ENCODE results near the gene ZNF69.
A peak's percentile ranks its signal among the peaks of the same experiment; 100 is the strongest.
"Not testable (repeated sequence)": the region's sequence is repeated elsewhere in the genome, so short reads cannot be mapped to it uniquely, and the experiment has no call there.

ZNF69 gene

GRCh38 chr19:11894851-11895250, 7.3 kb downstream of the ZNF69 start:
- DNase-seq (ENCODE audit: low read depth), result no peak

DNA sequence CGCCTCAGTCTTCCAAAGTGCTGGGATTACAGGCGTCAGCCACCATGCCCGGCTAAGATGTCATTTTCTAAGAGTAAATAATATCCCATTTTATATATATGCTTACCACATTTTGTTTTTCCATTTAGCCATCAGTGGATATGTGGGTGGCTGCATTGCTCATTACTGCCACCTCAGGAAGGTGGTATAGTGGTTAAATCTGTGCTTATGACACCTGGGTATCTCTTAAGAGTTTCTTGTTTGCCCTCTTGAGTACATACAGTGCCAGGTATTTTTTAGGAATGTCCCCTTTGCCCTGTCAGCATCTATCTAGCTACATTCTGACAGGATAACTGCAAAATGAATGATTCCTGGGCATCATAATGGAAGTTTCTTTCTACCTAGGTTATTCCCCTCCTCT, 14.6 kb downstream of the ZNF69 start:
- DNase-seq (ENCODE audit: low read depth), result no peak

- DNase-seq (ENCODE audit: low read depth), result no peak
Measured at GRCh38 chr19:11905928-11906327, 18.3 kb downstream of the ZNF69 start.

- not testable (repeated sequence) for DNase-seq (ENCODE audit: low read depth)
Measured at GRCh38 chr19:11911937-11912336, 24.4 kb downstream of the ZNF69 start.

GRCh38 chr19:11914417-11915051, 27.0 kb downstream of the ZNF69 start:
- not testable (repeated sequence) for DNase-seq (ENCODE audit: low read depth)

- DNase-seq (ENCODE audit: low read depth), result no peak
Measured at GRCh38 chr19:11921852-11922495, 34.4 kb downstream of the ZNF69 start.

- peak; percentile 89 for DNase-seq (ENCODE audit: low read depth)
Measured at GRCh38 chr19:11924886-11925650, 37.5 kb downstream of the ZNF69 start, which contains the start of gene ZNF700. ZNF700 (plus strand) TSS chr19:11925107; CDS start chr19:11925211, 104 bp downstream.

DNA sequence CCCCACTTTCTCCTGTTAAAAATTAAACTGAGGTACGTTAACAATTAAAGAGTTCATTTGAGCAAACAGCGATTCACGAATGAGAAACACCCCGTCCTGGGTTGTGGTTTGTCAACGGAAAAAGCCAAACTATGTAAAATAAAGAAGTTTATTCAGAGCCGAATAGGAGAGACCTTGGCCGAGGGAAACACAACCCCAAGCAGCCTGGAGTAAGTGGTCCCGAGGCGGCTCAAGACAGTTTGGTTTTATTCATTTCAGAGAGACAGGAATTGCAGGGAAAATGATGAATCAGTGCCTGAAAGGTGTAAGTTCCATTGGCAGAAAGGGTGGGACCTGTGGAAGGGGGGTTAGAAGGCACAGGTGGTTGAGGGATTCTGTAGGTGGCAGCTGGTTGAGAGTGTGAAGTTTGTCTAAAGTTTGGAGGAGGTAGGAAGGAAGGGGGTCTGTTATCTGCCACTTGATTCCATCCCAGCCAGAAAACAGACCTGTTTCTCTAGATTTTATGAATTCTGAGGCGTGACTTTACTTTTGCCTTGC, 38.1 kb downstream of the ZNF69 start:
- not testable (repeated sequence) for DNase-seq (ENCODE audit: low read depth)

GRCh38 chr19:11927227-11927626, 39.6 kb downstream of the ZNF69 start:
- DNase-seq (ENCODE audit: low read depth), result no peak

GRCh38 chr19:11931051-11931450, 43.5 kb downstream of the ZNF69 start:
- no peak for DNase-seq (ENCODE audit: low read depth)

DNA sequence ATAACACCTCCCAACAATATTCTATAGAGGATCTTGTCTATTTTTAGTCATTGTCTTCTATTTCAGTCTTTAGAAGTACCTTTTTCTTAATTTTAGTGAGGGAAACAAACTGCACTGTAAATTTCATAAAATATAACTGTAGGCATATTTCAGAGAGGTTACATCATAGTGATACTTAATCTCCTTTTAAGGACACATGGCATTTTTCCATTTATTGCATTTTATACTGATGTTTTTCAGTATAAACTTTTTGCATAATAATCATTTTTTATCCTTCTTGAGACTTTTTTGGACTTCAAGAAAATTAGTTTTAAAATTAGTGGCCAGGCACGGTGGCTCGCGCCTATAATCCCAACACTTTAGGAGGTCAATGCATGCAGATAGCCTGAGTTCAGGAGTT, 43.9 kb downstream of the ZNF69 start:
- no peak for DNase-seq (ENCODE audit: low read depth)

DNA sequence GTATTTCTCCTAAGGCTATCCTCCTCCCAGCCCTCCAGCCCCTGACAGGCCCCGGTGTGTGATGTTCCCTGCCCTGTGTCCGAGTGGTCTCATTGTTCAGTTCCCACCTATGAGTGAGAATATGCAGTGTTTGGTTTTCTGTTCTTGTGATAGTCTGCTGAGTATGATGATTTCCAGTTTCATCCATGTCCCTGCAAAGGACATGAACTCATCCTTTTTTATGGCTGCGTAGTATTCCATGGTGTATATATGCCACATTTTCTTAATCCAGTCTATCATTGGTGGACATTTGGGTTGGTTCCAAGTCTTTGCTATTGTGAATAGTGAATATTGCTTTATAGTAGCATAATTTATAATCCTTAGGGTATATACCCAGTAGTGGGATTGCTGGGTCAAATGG, 48.2 kb downstream of the ZNF69 start:
- DNase-seq (ENCODE audit: low read depth), result not testable (repeated sequence)

- DNase-seq (ENCODE audit: low read depth), result not testable (repeated sequence)
Measured at GRCh38 chr19:11938383-11938782, 50.8 kb downstream of the ZNF69 start.

DNA sequence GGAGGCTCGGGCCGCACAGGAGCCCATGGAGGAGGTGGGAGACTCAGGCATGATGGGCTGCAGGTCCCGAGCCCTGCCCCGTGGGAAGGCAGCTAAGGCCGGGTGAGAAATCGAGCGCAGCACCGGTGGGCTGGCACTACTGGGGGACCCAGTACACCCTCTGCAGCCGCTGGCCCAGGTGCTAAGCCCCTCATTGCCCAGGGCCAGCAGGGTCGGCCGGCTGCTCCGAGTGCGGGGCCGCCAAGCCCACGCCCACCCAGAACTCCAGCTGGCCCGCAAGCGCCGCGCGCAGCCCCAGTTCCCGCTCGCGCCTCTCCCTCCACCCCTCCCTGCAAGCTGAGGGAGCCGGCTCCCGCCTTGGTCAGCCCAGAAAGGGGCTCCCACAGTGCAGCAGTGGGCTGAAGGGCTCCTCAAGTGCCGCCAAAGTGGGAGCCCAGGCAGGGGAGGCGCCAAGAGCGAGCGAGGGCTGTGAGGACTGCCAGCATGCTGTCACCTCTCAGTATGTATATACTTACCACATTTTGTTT, 53.8 kb downstream of the ZNF69 start:
- DNase-seq (ENCODE audit: low read depth), result not testable (repeated sequence)

- DNase-seq (ENCODE audit: low read depth), result no peak
Measured at GRCh38 chr19:11942008-11942842, 54.6 kb downstream of the ZNF69 start.

DNA sequence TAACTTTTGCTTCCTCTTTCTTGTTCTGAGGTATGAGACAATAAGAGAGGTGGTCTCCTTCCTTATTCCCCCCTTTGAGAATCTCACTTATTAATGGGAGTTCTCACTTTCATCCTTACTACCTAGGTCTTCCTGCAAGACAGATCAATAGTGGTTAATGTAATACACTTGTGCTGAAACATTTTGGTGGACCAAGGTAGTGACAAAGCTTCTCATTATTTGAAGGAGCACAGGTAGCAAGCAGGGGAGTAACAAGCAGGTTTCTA, 55.2 kb downstream of the ZNF69 start:
- no peak for DNase-seq (ENCODE audit: low read depth)

DNA sequence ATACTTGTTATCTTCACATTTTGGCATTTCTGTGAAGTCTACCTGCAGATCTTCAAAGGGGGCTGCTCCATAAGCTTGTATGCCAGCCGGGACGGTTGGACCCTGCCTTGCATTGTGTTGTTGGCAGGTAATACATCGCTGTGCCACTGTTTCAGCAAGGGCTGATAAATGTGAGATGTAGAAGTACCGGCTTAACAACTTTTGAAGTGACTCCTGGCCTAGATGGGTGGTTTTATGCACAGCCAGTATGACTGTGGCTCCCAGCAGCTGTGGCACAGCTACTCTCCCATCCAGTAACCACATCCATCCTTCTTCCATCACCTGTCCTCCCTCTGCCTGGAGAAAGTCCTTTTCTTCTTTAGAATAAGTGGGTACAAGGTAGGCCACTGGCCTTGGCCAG, 57.1 kb downstream of the ZNF69 start:
- no peak for DNase-seq (ENCODE audit: low read depth)

DNA sequence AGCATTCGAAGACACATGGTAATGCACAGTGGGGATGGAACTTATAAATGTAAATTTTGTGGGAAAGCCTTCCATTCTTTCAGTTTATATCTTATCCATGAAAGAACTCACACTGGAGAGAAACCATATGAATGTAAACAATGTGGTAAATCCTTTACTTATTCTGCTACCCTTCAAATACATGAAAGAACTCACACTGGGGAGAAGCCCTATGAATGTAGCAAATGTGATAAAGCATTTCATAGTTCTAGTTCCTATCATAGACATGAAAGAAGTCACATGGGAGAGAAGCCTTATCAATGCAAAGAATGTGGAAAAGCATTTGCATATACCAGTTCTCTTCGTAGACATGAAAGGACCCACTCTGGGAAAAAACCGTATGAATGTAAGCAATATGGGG, 61.1 kb downstream of the ZNF69 start:
- DNase-seq (ENCODE audit: low read depth), result no peak

DNA sequence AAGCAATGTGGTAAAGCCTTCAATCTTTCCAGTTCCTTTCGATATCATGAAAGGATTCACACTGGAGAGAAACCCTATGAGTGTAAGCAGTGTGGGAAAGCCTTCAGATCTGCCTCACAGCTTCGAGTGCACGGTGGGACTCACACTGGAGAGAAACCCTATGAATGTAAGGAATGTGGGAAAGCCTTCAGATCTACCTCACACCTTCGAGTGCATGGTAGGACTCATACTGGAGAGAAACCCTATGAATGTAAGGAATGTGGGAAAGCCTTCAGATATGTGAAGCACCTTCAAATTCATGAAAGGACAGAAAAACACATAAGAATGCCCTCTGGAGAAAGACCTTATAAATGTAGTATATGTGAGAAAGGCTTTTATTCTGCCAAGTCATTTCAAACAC, 61.6 kb downstream of the ZNF69 start:
- no peak for DNase-seq (ENCODE audit: low read depth)

DNA sequence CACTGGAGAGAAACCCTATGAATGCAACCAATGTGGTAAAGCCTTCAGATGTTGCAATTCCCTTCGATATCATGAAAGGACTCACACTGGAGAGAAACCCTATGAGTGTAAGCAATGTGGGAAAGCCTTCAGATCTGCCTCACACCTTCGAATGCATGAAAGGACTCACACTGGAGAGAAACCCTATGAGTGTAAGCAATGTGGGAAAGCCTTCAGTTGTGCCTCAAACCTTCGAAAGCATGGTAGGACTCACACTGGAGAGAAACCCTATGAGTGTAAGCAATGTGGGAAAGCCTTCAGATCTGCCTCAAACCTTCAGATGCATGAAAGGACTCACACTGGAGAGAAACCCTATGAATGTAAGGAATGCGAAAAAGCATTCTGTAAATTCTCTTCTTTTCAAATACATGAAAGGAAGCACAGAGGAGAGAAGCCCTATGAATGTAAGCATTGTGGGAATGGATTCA, 62.1 kb downstream of the ZNF69 start:
- not testable (repeated sequence) for DNase-seq (ENCODE audit: low read depth)

DNA sequence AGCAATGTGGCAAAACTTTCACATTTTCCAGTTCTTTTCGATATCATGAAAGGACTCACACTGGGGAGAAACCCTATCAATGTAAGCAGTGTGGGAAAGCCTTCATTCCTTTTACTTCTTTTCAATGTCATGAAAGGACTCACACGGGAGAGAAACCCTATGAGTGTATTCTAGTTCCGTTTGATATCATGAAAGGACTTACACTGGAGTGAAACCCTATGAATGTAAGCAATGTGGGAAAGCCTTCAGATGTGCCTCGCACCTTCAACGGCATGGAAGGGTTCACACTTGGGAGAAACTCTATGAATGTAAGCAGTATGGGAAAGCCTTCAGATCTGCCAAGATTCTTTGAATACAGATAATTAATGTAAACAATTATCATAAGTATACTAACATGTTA, 62.7 kb downstream of the ZNF69 start:
- no peak for DNase-seq (ENCODE audit: low read depth)
